IPS DF 6.9 (cell line): Measurements from ENCODE around the gene CACNA1I.

Experiments used
- DNase-seq: peaks from one replicate; pipeline ENCODE4 v3.0.0-alpha.2; 2013; ENCODE audit warnings: low read depth, low spot score
- H3K27ac ChIP-seq: one replicate; pipeline ENCODE4 v1.5.1; 2013; ENCODE audit warnings: low read length, control low read depth
- H3K27me3 ChIP-seq: 2 replicates; pipeline ENCODE4 v1.6.1; 2013; ENCODE audit warnings: mild to moderate bottlenecking, low read length; ENCODE audit not compliant: control insufficient read depth, insufficient read depth
- H3K36me3 ChIP-seq: 2 replicates; pipeline ENCODE4 v1.6.1; 2013; ENCODE audit warnings: low read length; ENCODE audit not compliant: control insufficient read depth, insufficient read depth
- H3K4me1 ChIP-seq: 2 replicates; pipeline ENCODE4 v1.6.1; 2013; ENCODE audit warnings: low read length; ENCODE audit not compliant: control insufficient read depth, insufficient read depth
- H3K4me3 ChIP-seq: 2 replicates; pipeline ENCODE4 v1.5.1; 2013; ENCODE audit warnings: mild to moderate bottlenecking, low read length
- H3K9me3 ChIP-seq: 2 replicates; pipeline ENCODE4 v1.6.1; 2013; ENCODE audit warnings: low read length, inconsistent platforms; ENCODE audit not compliant: control insufficient read depth, insufficient read depth
- WGBS: extraction: QIAGEN DNeasy Blood & Tissue Kit; methylation state at CpG from one replicate; pipeline ENCODE4 v1.1.7; 2013; ENCODE audit warnings: mixed read lengths, missing lambda C conversion rate; ENCODE audit not compliant: insufficient read length, insufficient coverage; 5-methylcytosine and 5-hydroxymethylcytosine counted together

Gene CACNA1I

GRCh38 chr22:39699631-39700360, 129.2 kb downstream of the CACNA1I start:
- WGBS, result no CpG with 5 or more reads among the region's 19 CpGs
- Histone ChIP-seq H3K36me3 (no peaks in the 10 kb centered on the region), H3K4me1 (no peaks in the 10 kb centered on the region), H3K27me3 (no peaks in the 10 kb centered on the region), H3K27ac (no peak overlapping the region), H3K4me3 (no peak overlapping the region), H3K9me3 (no peaks in the 10 kb centered on the region)
- DNase-seq, result no peak

- no peaks in the 10 kb centered on the region for H3K36me3 ChIP-seq
- DNase-seq, result no peak
- no peaks in the 10 kb centered on the region for H3K27me3 ChIP-seq
- no peak overlapping the region for H3K27ac ChIP-seq
- WGBS, result no CpG with 5 or more reads among the region's 7 CpGs
- no peak overlapping the region for H3K4me3 ChIP-seq
- no peaks in the 10 kb centered on the region for H3K9me3 ChIP-seq
- H3K4me1 ChIP-seq, result no peaks in the 10 kb centered on the region
Measured at GRCh38 chr22:39700565-39700964, 130.0 kb downstream of the CACNA1I start.

- Histone ChIP-seq H3K4me3 (no peak overlapping the region), H3K27me3 (no peaks in the 10 kb centered on the region), H3K4me1 (peaks cover 2% of the 10 kb centered on the region; the same call in 1 of the 2 replicates), H3K9me3 (no peaks in the 10 kb centered on the region), H3K27ac (no peak overlapping the region), H3K36me3 (no peaks in the 10 kb centered on the region)
- DNase-seq, result no peak
- no CpG with 5 or more reads among the region's 8 CpGs for WGBS
Measured at GRCh38 chr22:39703091-39703490, 132.5 kb downstream of the CACNA1I start.

GRCh38 chr22:39703928-39704639, 133.5 kb downstream of the CACNA1I start:
- H3K4me3 ChIP-seq, result no peak overlapping the region
- H3K4me1 ChIP-seq, result peaks cover 2% of the 10 kb centered on the region; the same call in 1 of the 2 replicates
- H3K9me3 ChIP-seq, result no peaks in the 10 kb centered on the region
- H3K27ac ChIP-seq, result no peak overlapping the region
- no peak for DNase-seq
- WGBS, result no CpG with 5 or more reads among the region's 17 CpGs
- H3K27me3 ChIP-seq, result no peaks in the 10 kb centered on the region
- H3K36me3 ChIP-seq, result no peaks in the 10 kb centered on the region

- WGBS, result no CpG with 5 or more reads among the region's 12 CpGs
Measured at GRCh38 chr22:39705386-39705785, 134.8 kb downstream of the CACNA1I start.

GRCh38 chr22:39706376-39707140, 136.0 kb downstream of the CACNA1I start:
- Histone ChIP-seq H3K36me3 (no peaks in the 10 kb centered on the region), H3K27ac (no peak overlapping the region), H3K27me3 (no peaks in the 10 kb centered on the region), H3K4me3 (no peak overlapping the region), H3K9me3 (no peaks in the 10 kb centered on the region), H3K4me1 (peaks cover 2% of the 10 kb centered on the region; the same call in 1 of the 2 replicates)
- no CpG with 5 or more reads among the region's 27 CpGs for WGBS
- no peak for DNase-seq

More at GRCh38 chr22:39705386-39705785, 134.8 kb downstream of the CACNA1I start:
- no peak for DNase-seq
- H3K27ac ChIP-seq, result no peak overlapping the region
- no peak overlapping the region; the same call in 1 of the 2 replicates for H3K4me3 ChIP-seq
- no peaks in the 10 kb centered on the region for H3K9me3 ChIP-seq
- H3K36me3 ChIP-seq, result no peaks in the 10 kb centered on the region
- H3K27me3 ChIP-seq, result no peaks in the 10 kb centered on the region
- peaks cover 2% of the 10 kb centered on the region; the same call in 1 of the 2 replicates for H3K4me1 ChIP-seq

GRCh38 chr22:39707351-39707750, 136.8 kb downstream of the CACNA1I start:
- DNase-seq, result no peak
- H3K27me3 ChIP-seq, result no peaks in the 10 kb centered on the region
- no peak overlapping the region for H3K4me3 ChIP-seq
- H3K9me3 ChIP-seq, result no peaks in the 10 kb centered on the region
- WGBS, result no CpG with 5 or more reads among the region's 5 CpGs
- H3K36me3 ChIP-seq, result no peaks in the 10 kb centered on the region
- no peak overlapping the region for H3K27ac ChIP-seq
- H3K4me1 ChIP-seq, result peaks cover 2% of the 10 kb centered on the region; the same call in 1 of the 2 replicates

GRCh38 chr22:39707816-39708215, 137.3 kb downstream of the CACNA1I start:
- Histone ChIP-seq H3K27me3 (no peaks in the 10 kb centered on the region), H3K4me3 (no peak overlapping the region), H3K9me3 (no peaks in the 10 kb centered on the region), H3K36me3 (no peaks in the 10 kb centered on the region), H3K27ac (no peak overlapping the region), H3K4me1 (peaks cover 2% of the 10 kb centered on the region; the same call in 1 of the 2 replicates)
- WGBS, result no CpG with 5 or more reads among the region's 5 CpGs
- no peak for DNase-seq

GRCh38 chr22:39710380-39711150, 140.0 kb downstream of the CACNA1I start:
- no peak overlapping the region for H3K4me3 ChIP-seq
- H3K9me3 ChIP-seq, result no peaks in the 10 kb centered on the region
- H3K27ac ChIP-seq, result no peak overlapping the region
- H3K27me3 ChIP-seq, result no peaks in the 10 kb centered on the region
- no CpG with 5 or more reads among the region's 15 CpGs for WGBS
- no peak for DNase-seq
- peaks cover 5% of the 10 kb centered on the region for H3K4me1 ChIP-seq
- H3K36me3 ChIP-seq, result no peaks in the 10 kb centered on the region

DNA sequence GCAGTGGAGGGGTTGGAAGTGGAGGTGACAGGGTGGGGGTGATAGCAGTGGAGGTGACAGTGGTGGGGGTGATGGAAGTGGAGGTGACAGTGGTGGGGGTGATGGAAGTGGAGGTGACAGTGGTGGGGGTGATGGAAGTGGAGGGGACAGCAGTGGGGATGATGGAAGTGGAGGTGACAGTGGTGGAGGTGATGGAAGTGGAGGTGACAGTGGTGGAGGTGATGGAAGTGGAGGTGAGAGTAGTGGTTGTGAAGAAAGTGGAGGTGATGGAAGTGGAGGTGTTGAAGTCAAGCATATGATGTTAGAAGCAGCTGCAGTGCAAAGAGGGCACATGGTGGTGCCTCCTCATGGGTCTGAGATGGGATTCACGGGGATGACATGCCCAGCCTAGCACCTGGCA, 141.5 kb downstream of the CACNA1I start:
- no CpG with 5 or more reads among the region's 1 CpG for WGBS
- H3K9me3 ChIP-seq, result no peaks in the 10 kb centered on the region
- no peak overlapping the region for H3K27ac ChIP-seq
- DNase-seq, result no peak
- H3K27me3 ChIP-seq, result no peaks in the 10 kb centered on the region
- H3K4me1 ChIP-seq, result peaks cover 3% of the 10 kb centered on the region; the same call in 1 of the 2 replicates
- H3K36me3 ChIP-seq, result no peaks in the 10 kb centered on the region
- H3K4me3 ChIP-seq, result no peak overlapping the region
